GM18508 (cell line): ENCODE results near the gene NOD1.
"Not testable (repeated sequence)": the region's sequence is repeated elsewhere in the genome, so short reads cannot be mapped to it uniquely, and the experiment has no call there.

Experiments
- ATAC-seq: cut with Tn5 transposase; IDR thresholded peaks from one replicate; pipeline ENCODE4 v1.9.1; 2021; ENCODE audit warnings: moderate number of reproducible peaks; ENCODE audit not compliant: insufficient read depth, unreplicated experiment

The NOD1 gene

GRCh38 chr7:30424506-30424905 is 54.1 kb downstream of the NOD1 start:
- ATAC-seq = no peak

GRCh38 chr7:30423788-30424505 is 54.6 kb downstream of the NOD1 start:
- ATAC-seq = no peak

GRCh38 chr7:30422922-30423321 is 55.7 kb downstream of the NOD1 start:
- no peak for ATAC-seq

GRCh38 chr7:30421647-30422196 is 56.9 kb downstream of the NOD1 start:
- no peak for ATAC-seq

- no peak for ATAC-seq
Measured at GRCh38 chr7:30420662-30421061, 57.9 kb downstream of the NOD1 start.

GRCh38 chr7:30420080-30420479 is 58.5 kb downstream of the NOD1 start:
- ATAC-seq = not testable (repeated sequence)

- ATAC-seq = no peak
Measured at GRCh38 chr7:30413864-30414263, 64.7 kb downstream of the NOD1 start.

GRCh38 chr7:30412782-30413504 is 65.6 kb downstream of the NOD1 start:
- ATAC-seq = no peak

GRCh38 chr7:30411897-30412296 is 66.7 kb downstream of the NOD1 start:
- no peak for ATAC-seq

- no peak for ATAC-seq
Measured at GRCh38 chr7:30411173-30411572, 67.4 kb downstream of the NOD1 start.

GRCh38 chr7:30406664-30407425 is 71.7 kb downstream of the NOD1 start:
- ATAC-seq = no peak

GRCh38 chr7:30405179-30405578 is 73.4 kb downstream of the NOD1 start:
- no peak for ATAC-seq

GRCh38 chr7:30403477-30403876 is 75.1 kb downstream of the NOD1 start:
- no peak for ATAC-seq

- ATAC-seq = no peak
Measured at GRCh38 chr7:30396389-30396788, 82.2 kb downstream of the NOD1 start.

- ATAC-seq = no peak
Measured at GRCh38 chr7:30395676-30396075, 82.9 kb downstream of the NOD1 start.

- ATAC-seq = no peak
Measured at GRCh38 chr7:30391806-30392205, 86.8 kb downstream of the NOD1 start.

- no peak for ATAC-seq
Measured at GRCh38 chr7:30390736-30391636, 87.6 kb downstream of the NOD1 start.

- ATAC-seq = no peak
Measured at GRCh38 chr7:30389791-30390190, 88.8 kb downstream of the NOD1 start.

GRCh38 chr7:30382607-30383006 is 96.0 kb downstream of the NOD1 start:
- ATAC-seq = no peak

GRCh38 chr7:30380824-30381223 is 97.8 kb downstream of the NOD1 start:
- ATAC-seq = not testable (repeated sequence)
